ENCODE data around the gene FAAH.
A peak's percentile ranks its signal among the peaks of the same experiment; 100 is the strongest.
"Not testable (repeated sequence)": the region's sequence is repeated elsewhere in the genome, so short reads cannot be mapped to it uniquely, and the experiment has no call there.

FAAH gene
- 0.57 to 2.9 (median 1.5) reads per million in 18 experiments for total RNA-seq

DNA sequence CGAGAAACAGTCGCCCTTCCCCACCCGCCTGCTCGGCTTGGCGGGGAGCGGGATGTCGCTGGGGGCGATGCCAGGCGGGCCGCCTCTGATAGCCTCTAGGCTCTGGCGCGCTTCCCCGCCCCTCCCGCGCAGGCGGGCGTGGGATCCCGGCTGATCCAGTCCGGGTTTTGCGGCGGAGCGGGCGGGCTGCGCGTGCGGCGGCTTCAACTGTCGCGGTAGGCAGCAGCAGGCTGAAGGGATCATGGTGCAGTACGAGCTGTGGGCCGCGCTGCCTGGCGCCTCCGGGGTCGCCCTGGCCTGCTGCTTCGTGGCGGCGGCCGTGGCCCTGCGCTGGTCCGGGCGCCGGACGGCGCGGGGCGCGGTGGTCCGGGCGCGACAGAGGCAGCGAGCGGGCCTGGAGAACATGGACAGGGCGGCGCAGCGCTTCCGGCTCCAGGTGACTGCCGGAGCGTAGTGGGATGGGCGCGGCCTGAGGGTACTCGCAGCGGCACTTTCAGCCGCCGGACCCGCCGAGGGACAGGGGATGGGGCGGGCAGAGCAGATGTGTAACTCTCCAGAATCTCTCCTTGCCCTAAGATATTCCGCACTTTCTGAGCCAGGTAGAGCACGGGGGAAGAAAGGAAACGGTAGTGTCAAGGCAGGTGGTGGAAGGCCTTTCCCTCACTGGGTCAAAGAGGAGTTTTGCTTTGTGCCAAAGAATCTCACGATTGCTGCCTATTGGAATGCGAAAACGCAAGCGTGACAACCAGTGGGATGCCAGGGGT lies at the start of gene FAAH:
Gene FAAH (plus strand): TSS at position 210 of the 764 bp plus-strand sequence. CDS start 32 bp downstream, at position 242.
- peak; percentile 24 to 44 for DNase-seq

DNA sequence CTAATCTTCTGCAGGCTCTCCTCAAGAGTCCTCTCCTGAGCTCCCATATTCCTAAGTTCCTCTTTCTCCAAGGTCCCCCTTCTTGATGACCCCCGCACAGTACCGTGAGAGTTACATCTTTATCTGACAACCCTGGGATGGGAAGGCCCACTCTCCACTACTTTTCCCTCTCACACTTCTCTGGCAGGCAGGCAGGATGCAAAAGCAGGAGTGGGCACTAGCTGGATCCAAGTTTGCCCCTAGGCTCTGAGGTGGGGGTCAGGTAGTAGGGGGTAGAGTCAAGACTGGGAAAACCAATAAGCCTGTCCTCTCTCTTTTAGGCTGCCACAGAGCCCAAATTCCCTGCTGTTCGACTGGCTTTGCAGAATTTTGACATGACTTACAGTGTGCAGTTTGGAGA lies 49.6 kb upstream of the FAAH start:
- DNase-seq, result no peak

DNA sequence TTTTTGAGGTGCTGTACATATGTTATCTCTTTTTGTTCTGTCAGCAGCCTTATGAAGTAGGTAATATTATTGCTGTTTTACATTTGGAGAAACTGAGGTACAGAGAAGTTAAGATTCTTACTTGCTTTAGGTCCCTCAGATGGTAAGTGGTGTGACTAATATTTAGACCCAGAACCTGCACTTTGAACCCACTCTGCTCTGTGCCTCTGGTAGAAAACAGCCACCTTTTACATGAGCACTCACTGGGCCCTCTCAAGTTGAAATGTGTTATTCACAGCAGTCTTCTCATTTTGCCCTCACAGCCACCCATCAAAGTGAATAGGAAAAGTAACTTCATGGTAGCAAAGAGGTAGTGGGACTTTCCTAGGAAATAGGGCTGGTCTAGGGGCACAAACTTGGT lies 48.8 kb upstream of the FAAH start:
- DNase-seq, result no peak

DNA sequence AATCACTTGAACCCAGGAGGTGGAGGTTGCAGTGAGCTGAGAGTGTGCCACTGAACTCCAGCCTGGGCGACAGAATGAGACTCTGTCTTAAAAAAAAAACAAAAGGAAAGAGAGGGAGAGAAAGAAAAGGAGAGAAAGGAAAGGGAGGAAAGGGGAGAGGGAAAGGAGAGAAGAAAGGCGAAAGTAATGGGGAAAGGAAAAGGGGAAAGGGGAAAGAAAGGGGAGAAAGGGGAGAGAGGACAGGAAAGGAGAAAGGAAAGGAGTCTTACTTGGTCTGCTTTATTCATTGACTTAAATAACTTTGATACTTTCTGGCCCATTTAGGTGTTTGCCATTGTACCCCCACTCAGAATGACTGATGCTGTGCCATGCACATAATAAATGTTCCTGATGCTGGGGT lies 41.8 kb upstream of the FAAH start:
- DNase-seq, result no peak

DNA sequence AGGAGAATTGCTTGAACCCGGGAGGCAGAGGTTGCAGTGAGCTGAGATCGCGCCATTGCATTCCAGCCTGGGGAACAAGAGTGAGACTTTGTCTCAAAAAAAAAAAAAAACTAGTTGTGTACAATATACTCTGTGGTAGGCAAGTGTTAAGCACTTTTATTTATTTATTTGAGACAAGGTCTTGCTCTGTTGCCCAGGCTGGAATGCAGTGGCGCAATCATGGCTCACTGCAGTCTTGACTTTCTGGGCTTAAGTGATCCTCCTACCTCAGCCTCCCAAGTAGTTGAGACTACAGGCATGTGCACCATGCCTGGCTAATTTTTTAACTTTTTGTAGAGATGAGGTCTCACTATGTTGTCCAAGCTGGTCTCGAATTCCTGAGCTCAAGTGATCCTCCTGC lies 38.2 kb upstream of the FAAH start:
- DNase-seq, result not testable (repeated sequence)

DNA sequence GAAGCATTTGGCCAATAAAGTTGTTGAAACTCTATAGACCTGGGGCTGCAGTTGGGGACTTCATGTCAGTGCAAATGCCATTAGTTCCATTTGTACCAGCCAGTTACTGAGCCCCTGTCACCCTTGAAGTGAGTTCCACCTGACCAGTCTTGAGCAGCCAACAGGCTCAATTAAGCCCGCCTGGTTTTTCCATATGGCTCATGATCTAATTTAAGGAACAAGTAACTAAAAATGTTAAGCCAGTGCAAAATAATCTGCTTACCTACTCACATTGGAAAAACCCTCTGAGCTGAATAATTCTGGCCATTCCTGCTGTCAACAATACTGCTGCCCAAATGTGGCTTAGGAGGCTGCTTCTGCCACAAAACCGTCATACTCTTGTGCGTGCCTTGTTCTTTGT lies 32.0 kb upstream of the FAAH start:
- no peak for DNase-seq

DNA sequence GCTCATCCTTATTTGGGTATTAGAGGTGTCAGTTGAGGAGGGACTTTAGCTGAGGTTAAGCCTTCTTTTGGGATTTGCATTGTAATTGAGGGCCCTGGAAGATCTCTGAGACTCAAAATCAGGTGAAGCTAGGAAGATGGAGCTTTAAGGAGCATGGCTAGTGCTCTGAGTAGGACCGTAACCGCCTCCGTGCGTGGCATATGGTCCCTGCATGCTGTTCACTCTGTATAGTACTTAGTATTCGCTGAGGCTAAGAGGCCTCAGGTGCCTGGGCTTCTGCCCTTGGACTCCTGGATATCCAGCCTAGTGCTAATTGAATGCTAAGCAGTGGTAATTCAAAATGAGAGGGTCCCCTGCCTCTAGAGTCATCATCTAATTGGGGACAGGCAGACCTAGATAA lies 31.0 kb upstream of the FAAH start:
- DNase-seq, result no peak

DNA sequence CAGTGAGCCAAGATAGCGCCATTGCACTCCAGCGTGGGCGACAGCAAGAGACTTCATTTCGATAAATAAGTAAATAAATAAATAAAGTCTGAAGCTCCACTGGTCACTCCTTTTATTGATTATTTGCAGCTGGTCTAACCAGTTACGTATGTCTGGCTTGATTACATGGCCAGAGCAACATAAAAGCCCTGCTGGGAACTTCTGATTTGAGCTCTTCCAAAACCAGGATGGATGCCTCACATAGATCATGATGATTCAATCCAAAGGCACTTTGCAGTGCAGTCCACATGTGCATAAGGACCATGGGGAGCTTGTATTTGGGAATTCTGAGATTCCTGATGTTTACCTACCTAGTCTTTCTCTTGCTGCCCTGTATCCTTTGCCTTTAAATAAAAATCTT lies 29.5 kb upstream of the FAAH start:
- DNase-seq, result no peak

DNA sequence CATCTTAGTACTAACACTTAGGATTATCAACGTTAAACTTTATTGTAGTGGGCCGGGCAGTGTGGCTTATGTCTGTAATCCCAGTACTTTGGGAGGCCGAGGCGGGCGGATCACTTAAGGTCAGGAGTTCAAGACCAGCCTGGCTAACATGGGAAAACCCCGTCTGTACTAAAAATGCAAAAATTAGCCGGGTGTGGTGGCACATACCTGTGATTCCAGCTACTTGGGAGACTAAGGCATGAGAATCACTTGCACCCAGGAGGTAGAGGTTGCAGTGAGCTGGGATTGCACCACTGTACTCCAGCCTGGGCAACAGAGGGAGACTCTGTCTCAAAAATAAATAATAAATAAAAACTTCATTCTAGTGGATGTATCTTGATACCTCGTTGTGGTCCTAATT lies 28.3 kb upstream of the FAAH start:
- DNase-seq, result not testable (repeated sequence)

DNA sequence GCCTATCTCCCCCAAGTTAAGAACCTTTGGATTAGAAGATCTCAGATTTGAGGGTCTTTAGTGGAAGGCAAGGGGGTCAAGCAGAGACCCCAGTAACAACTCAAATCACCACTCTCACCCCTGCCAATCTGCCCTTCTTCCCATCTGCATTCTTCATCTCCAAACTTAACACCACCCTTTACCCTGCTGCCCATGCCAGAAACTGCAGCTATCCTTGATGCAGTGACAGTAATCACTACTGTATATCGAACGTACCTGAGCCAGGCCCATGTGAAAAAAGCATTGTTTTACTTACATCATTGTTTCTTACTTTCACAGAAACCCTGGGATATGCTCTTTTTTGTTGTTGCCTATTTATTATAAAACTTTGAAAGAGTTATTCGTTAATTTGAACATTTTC lies 27.0 kb upstream of the FAAH start:
- no peak for DNase-seq

DNA sequence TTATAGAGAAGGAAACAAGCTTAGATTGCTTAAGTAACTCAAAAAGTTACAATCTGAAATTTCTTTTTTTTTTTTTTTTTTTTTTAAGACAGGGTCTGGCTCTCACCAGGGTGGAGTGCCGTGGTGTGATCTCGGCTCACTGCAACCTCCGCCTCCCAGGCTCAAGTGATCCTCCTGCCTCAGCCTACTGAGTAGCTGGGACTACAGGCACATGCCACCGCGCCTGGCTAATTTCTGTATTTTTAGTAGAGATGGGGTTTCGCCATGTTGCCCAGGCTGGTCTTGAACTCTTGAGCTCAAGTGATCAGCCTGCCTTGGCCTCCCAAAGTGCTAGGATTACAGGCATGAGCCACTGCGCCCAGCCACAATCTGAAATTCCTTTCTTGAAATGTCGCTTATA lies 26.4 kb upstream of the FAAH start:
- DNase-seq, result not testable (repeated sequence)

DNA sequence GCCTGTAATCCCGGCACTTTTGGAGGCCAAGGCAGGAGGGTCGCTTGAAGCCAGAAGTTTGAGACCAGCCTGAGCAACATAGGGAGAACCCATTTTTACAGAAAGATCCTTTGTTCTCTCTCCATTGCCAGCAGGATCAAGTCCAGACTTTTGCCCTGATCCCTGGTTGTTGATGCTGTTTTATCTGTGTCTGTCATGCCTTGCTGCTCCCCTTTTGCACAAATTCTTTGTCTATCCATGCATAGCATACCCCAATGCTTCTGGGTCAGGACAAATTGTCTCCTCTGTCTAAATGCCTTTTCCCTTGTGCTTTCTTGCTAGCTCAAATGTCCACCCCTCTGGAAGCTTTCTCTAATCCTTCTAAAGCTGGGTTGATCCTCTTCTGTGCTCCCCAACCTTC lies 25.3 kb upstream of the FAAH start:
- DNase-seq, result no peak

DNA sequence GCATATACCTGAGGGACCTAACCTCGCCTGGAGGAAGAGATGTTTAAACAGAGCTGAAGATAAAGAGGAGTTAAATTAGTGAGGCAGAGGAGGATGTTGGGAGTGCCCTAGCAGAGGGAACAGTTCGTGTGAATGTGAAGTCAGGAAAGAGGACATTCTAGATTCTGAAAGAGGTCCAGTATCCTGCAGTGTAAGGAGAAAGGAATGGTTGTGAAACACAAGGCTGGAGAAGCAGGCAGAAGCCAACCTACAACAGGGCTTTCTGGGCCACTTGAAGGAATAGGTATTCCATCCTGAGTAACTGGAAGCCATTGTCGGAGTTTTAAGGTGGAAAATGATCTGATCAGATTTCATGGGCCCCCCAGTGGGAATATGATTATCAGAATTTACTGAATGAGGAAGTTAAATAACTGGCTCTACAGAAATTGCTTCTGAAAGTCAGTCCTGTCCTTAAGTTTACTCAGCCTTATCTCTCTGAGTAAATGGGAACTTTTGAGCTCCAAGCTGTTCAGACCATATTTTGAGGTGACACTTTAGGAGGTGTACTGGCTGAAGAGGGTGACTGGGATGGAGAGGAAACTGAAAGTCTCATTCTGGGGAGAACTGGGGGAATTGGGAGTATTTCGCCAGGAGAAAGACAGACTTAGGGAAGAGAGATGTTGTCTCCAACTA lies 24.4 kb upstream of the FAAH start:
- peak in 1 of 2 donors; percentile 22 for DNase-seq

DNA sequence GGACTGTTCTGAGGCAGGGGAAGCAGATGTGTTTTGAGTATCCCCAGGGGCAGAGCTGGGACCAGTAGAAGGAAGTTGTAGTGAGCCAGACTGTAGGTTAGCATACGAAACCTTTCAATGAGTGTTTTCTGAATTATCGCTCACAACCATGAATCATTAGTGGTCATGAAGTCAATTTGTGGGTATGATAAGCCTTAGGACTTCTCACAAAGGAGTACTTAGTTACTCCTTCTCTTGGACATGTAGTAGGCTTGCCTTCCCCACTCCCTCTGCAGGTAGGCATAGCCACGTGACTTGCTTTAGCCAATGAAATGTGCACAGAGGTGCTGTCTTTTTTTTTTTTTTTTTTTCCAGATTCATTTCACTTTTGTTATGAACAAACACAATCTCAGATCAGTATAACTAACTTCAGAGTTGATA lies 23.9 kb upstream of the FAAH start:
- DNase-seq, result peak; percentile 11 to 20

DNA sequence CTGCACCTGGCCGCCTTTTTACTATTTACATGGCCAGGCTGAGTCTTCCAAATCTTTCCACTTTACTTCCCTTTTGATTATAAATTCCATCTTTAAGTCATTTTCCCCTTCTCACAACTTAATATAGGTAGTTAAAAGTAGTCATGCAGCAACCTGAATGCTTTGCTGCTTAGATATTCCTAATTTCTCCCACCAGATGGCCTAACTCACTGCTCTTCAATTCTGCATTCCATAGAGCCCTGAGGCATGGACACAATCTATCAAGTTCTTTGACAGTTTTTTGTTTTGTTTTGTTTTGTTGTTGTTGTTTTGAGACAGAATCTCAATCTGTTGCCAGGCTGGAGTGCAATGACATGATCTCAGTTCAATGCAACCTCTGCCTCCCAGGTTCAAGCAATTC lies 21.7 kb upstream of the FAAH start:
- no peak for DNase-seq

DNA sequence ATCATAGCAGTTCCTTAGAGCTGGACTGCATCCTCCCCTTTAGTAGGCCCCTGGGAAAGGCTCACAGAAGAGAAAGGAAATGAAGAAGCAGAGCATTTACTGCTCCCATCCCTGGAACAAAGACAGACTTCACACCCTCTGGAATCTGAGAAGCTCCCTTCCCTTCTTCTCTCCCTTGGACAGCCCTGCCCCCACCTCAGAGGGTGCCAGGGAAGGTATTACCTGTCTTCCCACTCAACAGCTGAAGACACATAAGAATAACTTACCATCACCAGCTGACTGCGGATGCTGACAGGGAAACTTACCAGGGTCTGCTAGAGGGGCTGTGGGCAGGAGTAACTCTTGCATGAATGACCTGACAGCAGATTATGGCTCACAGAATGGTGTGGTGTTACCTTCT lies 14.1 kb upstream of the FAAH start:
- DNase-seq, result no peak

DNA sequence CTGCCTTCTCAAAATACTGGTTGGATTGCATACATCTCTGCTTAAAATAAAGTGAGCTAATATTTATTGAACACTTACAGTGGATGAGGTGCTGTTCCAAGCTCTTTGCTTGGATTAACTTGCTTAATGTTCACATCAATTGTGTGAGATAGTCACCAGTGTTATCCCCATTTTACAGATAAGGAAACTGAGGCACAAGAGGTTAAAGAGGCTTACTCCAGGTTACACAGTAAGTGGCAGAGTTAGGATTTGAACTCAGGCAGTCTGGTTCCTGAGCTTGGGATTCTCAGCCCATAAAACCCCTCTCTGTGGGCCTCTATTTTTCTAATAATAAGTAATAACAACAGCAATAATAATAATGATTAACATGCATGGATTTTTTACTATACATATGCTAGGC lies 13.6 kb upstream of the FAAH start:
- DNase-seq, result no peak

DNA sequence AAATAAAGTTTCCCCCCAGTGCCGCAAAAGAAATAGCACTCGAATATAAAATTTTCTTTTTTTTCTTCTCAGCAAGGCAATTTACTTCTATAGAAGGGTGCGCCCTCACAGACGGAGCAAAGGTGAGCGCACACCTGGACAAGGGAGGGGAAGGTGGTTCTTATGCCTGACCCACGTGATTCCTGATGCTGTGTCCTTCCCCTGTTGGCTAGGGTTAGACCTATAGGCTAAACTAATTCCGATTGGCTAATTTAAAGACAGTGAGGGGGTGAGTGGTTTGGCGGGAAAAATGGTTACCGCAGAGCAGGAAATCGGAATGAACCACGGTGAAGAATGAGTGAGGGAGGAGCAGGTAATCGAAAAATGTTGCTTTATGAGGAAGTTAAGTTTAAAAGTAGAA lies 607 bp upstream of the FAAH start:
- DNase-seq, result no peak

DNA sequence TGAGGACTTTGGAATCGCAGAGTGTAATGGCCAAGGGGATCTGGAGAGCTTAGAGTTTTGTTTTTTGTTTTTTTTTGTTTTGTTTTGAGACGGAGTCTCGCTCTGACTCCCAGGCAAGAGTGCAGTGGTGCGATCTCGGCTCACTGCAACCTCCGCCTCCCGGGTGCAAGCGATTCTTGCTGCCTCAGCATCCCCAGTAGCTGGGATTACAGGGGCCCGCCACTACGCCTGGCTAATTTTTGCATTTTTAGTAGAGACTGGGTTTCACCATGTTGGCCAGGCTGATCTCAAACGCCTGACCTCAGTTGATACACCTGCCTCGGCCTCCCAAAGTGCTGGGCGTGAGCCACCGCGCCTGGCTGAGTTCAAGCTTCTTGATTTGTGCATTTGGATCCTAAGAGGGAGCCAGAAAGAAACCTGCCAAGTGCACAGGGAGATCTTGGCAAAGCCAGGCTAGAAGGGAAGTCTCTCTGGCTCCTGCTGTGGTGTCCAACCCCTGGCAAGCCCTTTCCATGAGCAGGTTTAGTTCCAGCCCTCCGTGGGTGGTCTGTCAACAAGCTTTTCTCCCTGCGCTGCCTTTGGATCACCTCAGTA lies 852 bp downstream of the FAAH start:
- DNase-seq, result no peak

DNA sequence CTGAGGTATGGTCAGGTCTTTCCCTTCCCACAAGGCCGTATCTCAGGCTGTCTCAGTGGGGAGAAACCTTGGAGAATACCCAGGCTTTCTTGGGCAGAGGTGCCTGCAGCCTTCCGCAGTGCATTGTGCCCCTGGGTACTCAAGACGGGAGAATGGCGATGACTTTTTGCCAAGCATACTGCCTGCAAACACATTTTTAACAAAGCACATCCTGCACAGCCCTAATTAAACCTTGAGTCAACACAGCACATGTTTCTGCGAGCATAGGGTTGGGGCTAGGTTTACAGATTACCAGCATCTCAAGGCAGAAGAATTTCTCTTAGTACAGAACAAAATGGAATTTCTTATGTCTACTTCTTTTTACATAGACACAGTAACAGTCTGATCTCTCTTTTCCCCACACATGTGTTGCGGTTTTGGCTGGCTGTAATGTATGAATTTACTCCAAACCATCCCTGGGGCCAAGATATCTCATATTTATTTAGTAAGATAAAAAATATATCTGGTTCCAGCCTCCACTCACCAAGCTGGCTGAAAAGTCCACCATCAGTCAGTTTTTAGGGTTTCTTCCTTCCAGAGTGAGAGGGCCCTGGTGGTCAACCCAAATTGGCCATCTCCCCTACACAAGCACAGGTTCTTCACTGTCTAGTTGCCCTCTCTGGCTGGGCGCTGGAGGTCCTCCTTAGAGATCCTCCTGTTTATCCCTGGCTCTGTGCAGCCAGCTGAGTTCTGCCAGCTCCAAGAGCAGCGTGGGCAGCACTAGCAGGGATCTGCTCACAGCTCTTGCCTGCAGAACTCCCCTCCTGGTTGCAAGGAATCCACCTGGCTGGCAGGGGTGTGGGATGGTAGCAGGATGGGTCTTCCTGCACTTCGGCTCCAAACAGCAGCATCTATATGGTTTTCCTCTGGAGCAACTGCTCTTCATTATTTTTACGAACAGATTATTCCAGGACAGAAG lies 2.6 kb downstream of the FAAH start:
- no peak for DNase-seq

DNA sequence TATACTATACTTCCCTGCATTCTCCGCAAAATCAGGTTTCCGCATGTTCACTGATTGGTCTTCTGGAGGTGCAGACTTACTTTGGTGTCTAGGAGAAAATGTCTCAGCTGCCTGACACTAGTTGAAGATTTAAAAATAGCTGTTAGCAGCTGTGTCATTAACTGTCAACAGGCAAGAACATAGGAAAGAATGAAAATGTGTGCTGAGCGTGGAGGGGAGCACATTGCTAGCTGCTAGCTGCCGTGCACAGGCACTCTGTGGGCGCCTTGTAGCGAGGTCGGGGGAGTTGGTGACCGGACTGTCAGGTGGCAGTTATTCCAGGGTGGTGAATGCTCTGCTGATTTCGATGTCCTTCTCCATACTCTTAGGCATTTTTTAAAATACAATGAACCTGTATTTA lies 5.2 kb downstream of the FAAH start:
- peak in 1 of 2 donors; percentile 22 for DNase-seq

DNA sequence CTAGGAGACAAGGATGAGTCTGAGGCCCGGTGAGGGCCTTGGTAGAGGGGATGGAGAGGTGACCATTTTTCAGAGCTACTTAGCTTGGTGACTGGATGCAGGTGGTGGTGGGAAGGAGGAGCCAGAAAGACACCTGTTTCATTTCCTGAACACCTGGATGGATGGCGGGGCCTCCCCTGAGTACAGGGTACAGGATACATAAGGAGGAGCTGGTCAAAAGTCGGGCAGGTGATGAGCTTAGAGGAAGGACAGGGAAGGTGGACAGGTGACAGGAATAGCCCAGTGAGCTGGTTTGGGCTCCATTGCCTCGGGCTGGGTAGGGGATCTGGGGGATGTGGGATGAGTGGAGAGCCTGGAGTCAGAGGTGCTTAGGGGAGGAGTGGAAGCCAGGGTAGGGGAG lies 6.3 kb downstream of the FAAH start:
- DNase-seq, result no peak

Measured in inflammatory macrophage (primary cell).